Liver (tissue), 9 donors: ENCODE measurements around the gene LAG3. TPM values are rescaled to one million over a fixed set of nuclear protein-coding genes. Genes with fewer than 3 reads are reported as not detected.

Experiments used
- DNase-seq: peaks from one replicate; pipeline ENCODE4 v3.0.0-alpha.2; 2017; ENCODE audit warnings: low spot score
- H3K27ac ChIP-seq, 2 donors: one replicate each; pipeline ENCODE4 v1.7.0; 2013; ENCODE audit warnings: inconsistent platforms in 2 of 2, low read length in 2 of 2, control low read depth in 1 of 2, low read depth in 1 of 2, mild to moderate bottlenecking in 1 of 2
- H3K27me3 ChIP-seq, 4 donors: one replicate each; pipeline versions ENCODE4 v1.6.1 to v1.7.0; 2013; ENCODE audit warnings: low read length in 3 of 4, inconsistent platforms in 1 of 4, mild to moderate bottlenecking in 1 of 4, moderate library complexity in 1 of 4; ENCODE audit not compliant: control insufficient read depth in 4 of 4, insufficient read depth in 4 of 4
- H3K36me3 ChIP-seq, 4 donors: one replicate each; pipeline versions ENCODE4 v1.6.1 to v1.7.0; 2013; ENCODE audit warnings: low read length in 3 of 4, mild to moderate bottlenecking in 3 of 4, low read depth in 1 of 4, moderate library complexity in 1 of 4; ENCODE audit not compliant: control insufficient read depth in 4 of 4, insufficient read depth in 3 of 4
- H3K4me1 ChIP-seq, 4 donors: one replicate each; pipeline versions ENCODE4 v1.6.1 to v1.7.0; 2013; ENCODE audit warnings: low read length in 3 of 4, mild to moderate bottlenecking in 3 of 4, moderate library complexity in 1 of 4; ENCODE audit not compliant: control insufficient read depth in 4 of 4, insufficient read depth in 4 of 4
- H3K4me3 ChIP-seq, 3 donors: one replicate each; pipeline versions ENCODE4 v1.6.1 to v1.7.0; 2013; ENCODE audit warnings: low read length in 3 of 3, control low read depth in 1 of 3, low read depth in 1 of 3, mild to moderate bottlenecking in 1 of 3
- H3K9ac ChIP-seq, 2 donors: one replicate each; pipeline ENCODE4 v1.7.0; 2013; ENCODE audit warnings: low read length in 2 of 2, mild to moderate bottlenecking in 2 of 2, moderate library complexity in 2 of 2, control low read depth in 1 of 2, low read depth in 1 of 2
- H3K9me3 ChIP-seq, 4 donors: one replicate each; pipeline versions ENCODE4 v1.6.1 to v1.7.0; 2013; ENCODE audit warnings: low read length in 3 of 4; ENCODE audit not compliant: control insufficient read depth in 4 of 4
- EGR1 ChIP-seq, 2 donors: IDR thresholded peaks; 2 replicates each; pipeline ENCODE4 v1.6.1; 2016 to 2018; ENCODE audit warnings: antibody characterized with exemption in 2 of 2, low read depth in 2 of 2
- FOXA1 ChIP-seq: IDR thresholded peaks from 2 replicates; pipeline ENCODE4 v1.6.1; 2016; ENCODE audit warnings: antibody characterized with exemption
- FOXA2 ChIP-seq: IDR thresholded peaks from 2 replicates; pipeline ENCODE4 v1.6.1; 2016; ENCODE audit warnings: antibody characterized with exemption
- GABPA ChIP-seq, 2 donors: IDR thresholded peaks in 1 of 2; conservative IDR thresholded peaks in 1 of 2; 2 replicates each; pipeline ENCODE4 v1.6.1; 2016; ENCODE audit warnings: antibody characterized with exemption in 2 of 2, mild to moderate bottlenecking in 1 of 2, moderate library complexity in 1 of 2
- HNF4A ChIP-seq, 2 donors: conservative IDR thresholded peaks; 2 replicates each; pipeline ENCODE4 v1.6.1; 2016; ENCODE audit warnings: antibody characterized with exemption in 2 of 2, mild to moderate bottlenecking in 2 of 2
- HNF4G ChIP-seq: IDR thresholded peaks from 2 replicates; pipeline ENCODE4 v1.6.1; 2016; ENCODE audit warnings: antibody characterized with exemption
- JUND ChIP-seq, 2 donors: IDR thresholded peaks; 2 replicates each; pipeline ENCODE4 v1.6.1; 2016; ENCODE audit warnings: antibody characterized with exemption in 2 of 2
- RAD21 ChIP-seq, 2 donors: IDR thresholded peaks; 2 replicates each; pipeline ENCODE4 v1.6.1; 2016; ENCODE audit warnings: antibody characterized with exemption in 2 of 2, mild to moderate bottlenecking in 2 of 2
- RXRA ChIP-seq, 2 donors: IDR thresholded peaks; 2 replicates each; pipeline ENCODE4 v1.6.1; 2017 to 2018; ENCODE audit warnings: antibody characterized with exemption in 2 of 2, mild to moderate bottlenecking in 1 of 2
- TAF1 ChIP-seq: conservative IDR thresholded peaks from 2 replicates; pipeline ENCODE4 v1.6.1; 2016; ENCODE audit warnings: antibody characterized with exemption, mild to moderate bottlenecking
- YY1 ChIP-seq: IDR thresholded peaks from 2 replicates; pipeline ENCODE4 v1.6.1; 2016; ENCODE audit warnings: antibody characterized with exemption, mild to moderate bottlenecking
- WGBS: extraction: QIAGEN DNeasy Blood & Tissue Kit; methylation state at CpG from one replicate; pipeline ENCODE4 v1.1.7; 2013; 5-methylcytosine and 5-hydroxymethylcytosine counted together
- polyA plus RNA-seq, 2 donors: library from polyadenylated mRNA; stranded (reverse) in 1 of 2; unstranded in 1 of 2; fragments of 200-250 nt in 1 of 2; fragments of >200 nt in 1 of 2; fragmentation: Nextera tagmentation in 1 of 2; extraction: Ambion mirVana in 1 of 2; gene quantifications; one replicate each; pipeline versions ENCODE4 v1.2.1 to v1.2.3, GENCODE V29; 2013 to 2015
- total RNA-seq, 2 donors: library from RNA; depleted of rRNA; stranded (reverse); fragments of >200 nt; gene quantifications; one replicate each; pipeline ENCODE4 v1.2.3, GENCODE V29; 2014
- TF ChIP-seq, protein P1 (sequence below): fragments of 150-350 bp; IDR thresholded peaks from 2 replicates; pipeline ENCODE4 v1.5.1; 2017; ENCODE audit warnings: improper control_type of control experiment, low read depth, low read length; ENCODE audit not compliant: missing input control
- TF ChIP-seq, protein P2 (sequence below): IDR thresholded peaks from 2 replicates; pipeline ENCODE4 v1.6.1; 2016; ENCODE audit warnings: antibody characterized with exemption, mild to moderate bottlenecking
- TF ChIP-seq, protein P3 (sequence below): IDR thresholded peaks from 2 replicates; pipeline ENCODE4 v1.6.1; 2016; ENCODE audit warnings: antibody characterized with exemption
- TF ChIP-seq, protein P4 (sequence below): IDR thresholded peaks from 2 replicates; pipeline ENCODE4 v1.6.1; 2016; ENCODE audit warnings: antibody characterized with exemption
- donor health status: healthy.
- donor health status: healthy.
- donor health status: healthy.
- donor health status: healthy.
- donor health status: healthy.

LAG3 gene
- total and polyA plus RNA-seq, 4 donors: 0.14 to 1.2 (median 0.47) TPM

DNA sequence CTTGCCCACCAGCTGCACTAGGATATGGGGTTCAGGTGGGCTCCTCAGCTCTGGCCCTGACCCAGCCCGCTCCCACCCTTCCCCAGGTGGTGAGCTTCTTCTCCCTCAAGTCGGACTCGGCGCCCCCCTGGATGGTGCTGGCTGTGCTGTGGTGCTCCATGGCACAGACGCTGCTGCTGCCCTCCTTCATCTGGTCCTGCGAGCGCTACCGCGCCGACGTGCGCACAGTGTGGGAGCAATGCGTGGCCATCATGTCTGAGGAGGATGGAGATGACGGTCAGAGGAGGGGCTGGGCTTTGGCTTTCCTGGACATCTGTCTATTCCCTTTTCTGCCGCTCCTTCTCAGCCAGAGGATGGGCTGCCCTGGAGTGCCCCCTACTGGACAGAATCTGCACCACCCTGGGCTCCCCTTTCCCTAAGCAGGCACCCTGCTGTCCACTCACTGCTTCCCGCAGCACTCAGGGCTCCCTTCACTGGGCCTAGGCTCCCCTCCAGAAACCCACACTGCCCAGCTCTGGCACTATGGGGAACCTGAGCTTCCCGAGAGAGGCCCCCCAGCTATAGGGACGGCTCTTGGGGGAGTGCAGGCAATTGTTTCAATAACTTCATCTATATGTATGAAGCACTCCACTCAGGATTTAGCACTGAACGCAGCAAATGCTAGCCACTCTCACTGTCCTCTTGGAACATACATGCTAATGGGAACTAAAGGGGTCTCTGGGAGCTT is 53.2 kb downstream of the LAG3 start:
- Histone ChIP-seq H3K27me3 (peaks cover 0 to 2% (median 0%) of the 10 kb centered on the region in 4 donors), H3K36me3 (no peaks in the 10 kb centered on the region), H3K9ac (no peak overlapping the region), H3K9me3 (no peaks in the 10 kb centered on the region), H3K4me3 (no peak overlapping the region), H3K4me1 (peaks cover 10 to 32% (median 18%) of the 10 kb centered on the region in 4 donors), H3K27ac (no peak overlapping the region)
- 15% methylated on average over 19 of the region's 19 CpGs for WGBS
- DNase-seq: peak; percentile 90
- peak; percentile 95 to 99 for TF ChIP-seq RAD21 (IDR thresholded peaks at IDR 0.05)
- TF ChIP-seq TAF1: no peak
- no peak for TF ChIP-seq RXRA (IDR thresholded peaks at IDR 0.05)
- TF ChIP-seq, protein P1, sequence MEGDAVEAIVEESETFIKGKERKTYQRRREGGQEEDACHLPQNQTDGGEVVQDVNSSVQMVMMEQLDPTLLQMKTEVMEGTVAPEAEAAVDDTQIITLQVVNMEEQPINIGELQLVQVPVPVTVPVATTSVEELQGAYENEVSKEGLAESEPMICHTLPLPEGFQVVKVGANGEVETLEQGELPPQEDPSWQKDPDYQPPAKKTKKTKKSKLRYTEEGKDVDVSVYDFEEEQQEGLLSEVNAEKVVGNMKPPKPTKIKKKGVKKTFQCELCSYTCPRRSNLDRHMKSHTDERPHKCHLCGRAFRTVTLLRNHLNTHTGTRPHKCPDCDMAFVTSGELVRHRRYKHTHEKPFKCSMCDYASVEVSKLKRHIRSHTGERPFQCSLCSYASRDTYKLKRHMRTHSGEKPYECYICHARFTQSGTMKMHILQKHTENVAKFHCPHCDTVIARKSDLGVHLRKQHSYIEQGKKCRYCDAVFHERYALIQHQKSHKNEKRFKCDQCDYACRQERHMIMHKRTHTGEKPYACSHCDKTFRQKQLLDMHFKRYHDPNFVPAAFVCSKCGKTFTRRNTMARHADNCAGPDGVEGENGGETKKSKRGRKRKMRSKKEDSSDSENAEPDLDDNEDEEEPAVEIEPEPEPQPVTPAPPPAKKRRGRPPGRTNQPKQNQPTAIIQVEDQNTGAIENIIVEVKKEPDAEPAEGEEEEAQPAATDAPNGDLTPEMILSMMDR: peak; percentile 94
- TF ChIP-seq, protein P2, sequence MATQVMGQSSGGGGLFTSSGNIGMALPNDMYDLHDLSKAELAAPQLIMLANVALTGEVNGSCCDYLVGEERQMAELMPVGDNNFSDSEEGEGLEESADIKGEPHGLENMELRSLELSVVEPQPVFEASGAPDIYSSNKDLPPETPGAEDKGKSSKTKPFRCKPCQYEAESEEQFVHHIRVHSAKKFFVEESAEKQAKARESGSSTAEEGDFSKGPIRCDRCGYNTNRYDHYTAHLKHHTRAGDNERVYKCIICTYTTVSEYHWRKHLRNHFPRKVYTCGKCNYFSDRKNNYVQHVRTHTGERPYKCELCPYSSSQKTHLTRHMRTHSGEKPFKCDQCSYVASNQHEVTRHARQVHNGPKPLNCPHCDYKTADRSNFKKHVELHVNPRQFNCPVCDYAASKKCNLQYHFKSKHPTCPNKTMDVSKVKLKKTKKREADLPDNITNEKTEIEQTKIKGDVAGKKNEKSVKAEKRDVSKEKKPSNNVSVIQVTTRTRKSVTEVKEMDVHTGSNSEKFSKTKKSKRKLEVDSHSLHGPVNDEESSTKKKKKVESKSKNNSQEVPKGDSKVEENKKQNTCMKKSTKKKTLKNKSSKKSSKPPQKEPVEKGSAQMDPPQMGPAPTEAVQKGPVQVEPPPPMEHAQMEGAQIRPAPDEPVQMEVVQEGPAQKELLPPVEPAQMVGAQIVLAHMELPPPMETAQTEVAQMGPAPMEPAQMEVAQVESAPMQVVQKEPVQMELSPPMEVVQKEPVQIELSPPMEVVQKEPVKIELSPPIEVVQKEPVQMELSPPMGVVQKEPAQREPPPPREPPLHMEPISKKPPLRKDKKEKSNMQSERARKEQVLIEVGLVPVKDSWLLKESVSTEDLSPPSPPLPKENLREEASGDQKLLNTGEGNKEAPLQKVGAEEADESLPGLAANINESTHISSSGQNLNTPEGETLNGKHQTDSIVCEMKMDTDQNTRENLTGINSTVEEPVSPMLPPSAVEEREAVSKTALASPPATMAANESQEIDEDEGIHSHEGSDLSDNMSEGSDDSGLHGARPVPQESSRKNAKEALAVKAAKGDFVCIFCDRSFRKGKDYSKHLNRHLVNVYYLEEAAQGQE: peak; percentile 33
- peak in 1 of 2 donors; percentile 17 for TF ChIP-seq HNF4A (conservative IDR thresholded peaks at IDR 0.05)

DNA sequence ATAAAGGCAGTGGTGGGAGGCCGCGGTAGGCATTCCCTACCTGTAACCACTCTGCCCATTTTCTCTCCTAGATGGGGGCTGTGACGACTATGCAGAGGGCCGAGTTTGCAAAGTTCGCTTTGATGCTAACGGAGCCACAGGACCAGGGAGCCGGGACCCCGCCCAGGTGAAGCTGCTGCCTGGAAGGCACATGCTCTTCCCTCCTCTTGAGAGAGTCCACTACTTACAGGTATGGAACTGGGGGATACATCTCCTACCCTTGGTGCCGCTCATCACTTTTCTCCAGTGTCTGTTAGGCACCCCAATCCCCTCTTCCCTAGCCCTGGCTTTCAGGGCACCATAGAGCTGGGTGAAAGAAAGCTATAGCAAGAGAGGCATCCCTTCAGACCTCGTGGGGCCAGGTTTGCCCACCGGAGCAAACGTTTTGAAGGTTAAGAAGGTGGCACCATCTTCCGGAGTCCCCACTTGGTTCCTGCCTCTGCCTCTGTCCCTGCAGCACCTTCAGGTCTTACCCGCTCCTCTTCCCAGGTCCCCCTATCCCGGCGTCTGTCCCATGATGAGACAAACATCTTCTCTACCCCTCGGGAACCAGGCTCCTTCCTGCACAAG is 53.9 kb downstream of the LAG3 start:
- H3K27me3 ChIP-seq: peaks cover 0 to 2% (median 0%) of the 10 kb centered on the region in 4 donors
- no peak overlapping the region for H3K9ac ChIP-seq
- TF ChIP-seq YY1 (no peak), HNF4A (conservative IDR thresholded peaks at IDR 0.05) (no peak), RAD21 (IDR thresholded peaks at IDR 0.05) (no peak), TAF1 (no peak), FOXA1 (no peak), EGR1 (IDR thresholded peaks at IDR 0.05; ENCODE audit: low read depth in 2 of 2) (no peak), GABPA (IDR thresholded peaks at IDR 0.05 in 1 of 2, conservative IDR thresholded peaks at IDR 0.05 in 1 of 2) (no peak), JUND (IDR thresholded peaks at IDR 0.05) (no peak), FOXA2 (no peak), HNF4G (no peak)
- TF ChIP-seq, protein P2: no peak
- TF ChIP-seq, protein P3, sequence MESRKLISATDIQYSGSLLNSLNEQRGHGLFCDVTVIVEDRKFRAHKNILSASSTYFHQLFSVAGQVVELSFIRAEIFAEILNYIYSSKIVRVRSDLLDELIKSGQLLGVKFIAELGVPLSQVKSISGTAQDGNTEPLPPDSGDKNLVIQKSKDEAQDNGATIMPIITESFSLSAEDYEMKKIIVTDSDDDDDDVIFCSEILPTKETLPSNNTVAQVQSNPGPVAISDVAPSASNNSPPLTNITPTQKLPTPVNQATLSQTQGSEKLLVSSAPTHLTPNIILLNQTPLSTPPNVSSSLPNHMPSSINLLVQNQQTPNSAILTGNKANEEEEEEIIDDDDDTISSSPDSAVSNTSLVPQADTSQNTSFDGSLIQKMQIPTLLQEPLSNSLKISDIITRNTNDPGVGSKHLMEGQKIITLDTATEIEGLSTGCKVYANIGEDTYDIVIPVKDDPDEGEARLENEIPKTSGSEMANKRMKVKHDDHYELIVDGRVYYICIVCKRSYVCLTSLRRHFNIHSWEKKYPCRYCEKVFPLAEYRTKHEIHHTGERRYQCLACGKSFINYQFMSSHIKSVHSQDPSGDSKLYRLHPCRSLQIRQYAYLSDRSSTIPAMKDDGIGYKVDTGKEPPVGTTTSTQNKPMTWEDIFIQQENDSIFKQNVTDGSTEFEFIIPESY: no peak
- TF ChIP-seq, protein P1: no peak
- TF ChIP-seq, protein P4, sequence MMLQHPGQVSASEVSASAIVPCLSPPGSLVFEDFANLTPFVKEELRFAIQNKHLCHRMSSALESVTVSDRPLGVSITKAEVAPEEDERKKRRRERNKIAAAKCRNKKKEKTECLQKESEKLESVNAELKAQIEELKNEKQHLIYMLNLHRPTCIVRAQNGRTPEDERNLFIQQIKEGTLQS: no peak
- no peak for DNase-seq
- H3K36me3 ChIP-seq: no peaks in the 10 kb centered on the region
- H3K27ac ChIP-seq: no peak overlapping the region
- 78% methylated on average over 17 of the region's 17 CpGs for WGBS
- no peak overlapping the region for H3K4me3 ChIP-seq
- no peaks in the 10 kb centered on the region for H3K9me3 ChIP-seq
- H3K4me1 ChIP-seq: peaks cover 5 to 26% (median 16%) of the 10 kb centered on the region in 4 donors
